SK-N-SH (cell line): Measurements from ENCODE around the gene CHL1. TPM values are rescaled to one million over a fixed set of nuclear protein-coding genes. Genes with fewer than 3 reads are reported as not detected.

Source experiments
- CTCF ChIA-PET: fragments of 300-600, 350-600 bp; formaldehyde crosslinking; extraction: SDS; loops from one replicate; lab custom pipeline; 2021; lab: Yijun Ruan, JAX
- POLR2A ChIA-PET: fragments of 350-600 bp; sonication (Branson Sonifier 250); formaldehyde crosslinking; extraction: SDS; loops from one replicate; lab custom pipeline; 2020; ENCODE audit warnings: antibody characterized with exemption, inconsistent platforms; lab: Yijun Ruan, JAX
- DNase-seq: peaks from one replicate; pipeline ENCODE4 v3.0.0; 2012
- H2AFZ ChIP-seq: fragments of 200-600 bp; sonication (generic); 2 replicates; pipeline ENCODE4 v1.8.1; 2016; ENCODE audit warnings: antibody characterized with exemption, mild to moderate bottlenecking, low read depth
- H3F3A ChIP-seq: fragments of 200-600 bp; sonication (generic); replicated peaks from 2 replicates; pipeline ENCODE3; 2016; ENCODE audit warnings: antibody characterized with exemption, mild to moderate bottlenecking; ENCODE audit not compliant: insufficient read depth
- H3K27ac ChIP-seq, 2 experiments: fragments of 200-500 bp in 1 of 2; fragments of 200-600 bp in 1 of 2; sonication (Bioruptor generic) in 1 of 2; sonication (generic), shearing (Covaris generic) in 1 of 2; 2 replicates each; pipeline versions ENCODE4 v1.5.1 to v1.6.1; 2014 to 2016; ENCODE audit warnings: low read depth in 2 of 2, inconsistent platforms in 1 of 2, low read length in 1 of 2, mild to moderate bottlenecking in 1 of 2, mixed read lengths in 1 of 2
- H3K27me3 ChIP-seq: fragments of 200-600 bp; sonication (generic), shearing (Covaris generic); 2 replicates; pipeline ENCODE4 v1.6.1; 2016; ENCODE audit warnings: mixed run types; ENCODE audit not compliant: insufficient read depth
- H3K36me3 ChIP-seq, 2 experiments: fragments of 200-500 bp in 1 of 2; fragments of 200-600 bp in 1 of 2; sonication (Bioruptor generic) in 1 of 2; sonication (generic) in 1 of 2; replicated peaks in 1 of 2; 2 replicates each; pipeline versions ENCODE3 to v1.5.1; 2014 to 2016; ENCODE audit warnings: low read length in 1 of 2, mild to moderate bottlenecking in 1 of 2; ENCODE audit not compliant: insufficient read depth in 2 of 2, control insufficient read depth in 1 of 2
- H3K4me1 ChIP-seq, 2 experiments: fragments of 200-500 bp in 1 of 2; fragments of 200-600 bp in 1 of 2; sonication (Bioruptor generic) in 1 of 2; sonication (generic), shearing (Covaris generic) in 1 of 2; 2 replicates each; pipeline versions ENCODE4 v1.5.1 to v1.6.1; 2014 to 2016; ENCODE audit warnings: low read depth in 1 of 2, low read length in 1 of 2, mixed run types in 1 of 2; ENCODE audit not compliant: insufficient read depth in 2 of 2, control insufficient read depth in 1 of 2
- H3K4me2 ChIP-seq: fragments of 200-600 bp; sonication (generic), shearing (Covaris generic); 2 replicates; pipeline ENCODE4 v1.6.1; 2017; ENCODE audit warnings: mixed run types
- H3K4me3 ChIP-seq, 2 experiments: fragments of 200-500 bp in 1 of 2; fragments of 200-600 bp in 1 of 2; sonication (Bioruptor generic) in 1 of 2; sonication (generic), shearing (Covaris generic) in 1 of 2; 2 replicates each; pipeline versions ENCODE4 v1.5.1 to v1.8.1; 2014 to 2016; ENCODE audit warnings: low read depth in 2 of 2, inconsistent platforms in 1 of 2, low read length in 1 of 2, mild to moderate bottlenecking in 1 of 2, mixed read lengths in 1 of 2, moderate library complexity in 1 of 2
- H3K79me2 ChIP-seq: fragments of 200-600 bp; sonication (generic); 2 replicates; pipeline ENCODE4 v1.8.1; 2017; ENCODE audit warnings: mild to moderate bottlenecking; ENCODE audit not compliant: insufficient read depth
- H3K9ac ChIP-seq: fragments of 200-600 bp; sonication (generic); 2 replicates; pipeline ENCODE4 v1.6.1; 2017; ENCODE audit warnings: mixed run types
- H3K9me2 ChIP-seq: fragments of 200-600 bp; sonication (generic); 2 replicates; pipeline ENCODE4 v1.6.1; 2017; ENCODE audit warnings: mixed run types
- H3K9me3 ChIP-seq: fragments of 200-600 bp; sonication (generic); 2 replicates; pipeline ENCODE4 v1.6.1; 2017; ENCODE audit warnings: mixed run types, mild to moderate bottlenecking, moderate library complexity
- H4K20me1 ChIP-seq: fragments of 200-600 bp; sonication (generic); 2 replicates; pipeline ENCODE4 v1.6.1; 2017; ENCODE audit warnings: mild to moderate bottlenecking, mixed run types; ENCODE audit not compliant: insufficient read depth
- CHD2 ChIP-seq: fragments of 150-350 bp; IDR thresholded peaks from 2 replicates; pipeline ENCODE4 v1.6.1; 2018; ENCODE audit warnings: low read length; ENCODE audit not compliant: partially characterized antibody
- CTCF ChIP-seq: fragments of 200-600 bp; sonication (generic); IDR thresholded peaks from 2 replicates; pipeline ENCODE4 v1.6.1; 2017; ENCODE audit warnings: antibody characterized with exemption, mild to moderate bottlenecking, moderate library complexity
- EP300 ChIP-seq, 2 experiments: IDR thresholded peaks; 2 replicates each; pipeline versions ENCODE4 v1.4.0 to v1.6.1; 2012; ENCODE audit warnings: borderline replicate concordance in 1 of 2, low read depth in 1 of 2, low read length in 1 of 2
- EZH2phosphoT487 ChIP-seq: fragments of 200-600 bp; sonication (generic); IDR thresholded peaks from 2 replicates; pipeline ENCODE4 v1.6.1; 2017; ENCODE audit warnings: low read depth, mixed run types, mild to moderate bottlenecking, antibody characterized with exemption, moderate library complexity, borderline replicate concordance
- FOXJ3 ChIP-seq: sonication (generic); formaldehyde crosslinking; IDR thresholded peaks from 2 replicates; pipeline ENCODE4 v1.5.1; 2020; ENCODE audit warnings: mild to moderate bottlenecking, missing genetic modification reagents
- GATA2 ChIP-seq: sonication (generic); formaldehyde crosslinking; IDR thresholded peaks from 2 replicates; pipeline ENCODE4 v1.5.0; 2020; ENCODE audit warnings: mild to moderate bottlenecking, missing genetic modification reagents
- JUND ChIP-seq: IDR thresholded peaks from 2 replicates; pipeline ENCODE4 v1.4.0; 2012
- MAX ChIP-seq: IDR thresholded peaks from 2 replicates; pipeline ENCODE4 v1.4.0; 2012; ENCODE audit warnings: low read depth
- MEF2A ChIP-seq: IDR thresholded peaks from 2 replicates; pipeline ENCODE4 v1.4.0; 2012; ENCODE audit warnings: low read depth, borderline replicate concordance
- MXI1 ChIP-seq: IDR thresholded peaks from 2 replicates; pipeline ENCODE4 v1.6.1; 2012; ENCODE audit warnings: mild to moderate bottlenecking, low read depth, low read length, improper control_type of control experiment
- PBX3 ChIP-seq: IDR thresholded peaks from 2 replicates; pipeline ENCODE4; 2012
- POLR2AphosphoS5 ChIP-seq: IDR thresholded peaks from 2 replicates; pipeline ENCODE4 v1.6.1; 2012; ENCODE audit warnings: low read depth, low read length
- RAD21 ChIP-seq: IDR thresholded peaks from 2 replicates; pipeline ENCODE4 v1.6.1; 2012; ENCODE audit warnings: mild to moderate bottlenecking, low read length
- REST ChIP-seq: IDR thresholded peaks from 2 replicates; pipeline ENCODE4 v1.6.1; 2012; ENCODE audit warnings: mild to moderate bottlenecking, low read depth, low read length, moderate library complexity
- RFX5 ChIP-seq: IDR thresholded peaks from 2 replicates; pipeline ENCODE4 v1.6.1; 2012; ENCODE audit warnings: mild to moderate bottlenecking, improper control_type of control experiment, low read length
- SMC3 ChIP-seq: IDR thresholded peaks from 2 replicates; pipeline ENCODE4 v1.6.1; 2012; ENCODE audit warnings: low read depth, low read length, improper control_type of control experiment
- USF2 ChIP-seq: fragments of 150-350 bp; IDR thresholded peaks from 2 replicates; pipeline ENCODE4 v1.6.1; 2017; ENCODE audit warnings: antibody characterized with exemption, low read length, low read depth, borderline replicate concordance
- YY1 ChIP-seq: IDR thresholded peaks from 2 replicates; pipeline ENCODE4 v1.4.0; 2012; ENCODE audit warnings: low read depth, mild to moderate bottlenecking
- ZBTB33 ChIP-seq: IDR thresholded peaks from 2 replicates; pipeline ENCODE4 v1.4.0; 2012; ENCODE audit warnings: low read depth, borderline replicate concordance
- polyA plus RNA-seq, 3 experiments: library from polyadenylated mRNA; depleted of rRNA; stranded (reverse); fragments of >200 nt; gene quantifications; 2 replicates each; pipeline ENCODE4 v1.2.3, GENCODE V29; 2012

CHL1 gene
- polyA plus RNA-seq, 1 of the 3 experiments (the other 2 are of a cell fraction), result not detected

GRCh38 chr3:380801-381200, 184.2 kb downstream of the CHL1 start:
- no peak overlapping the region for H3K4me3 ChIP-seq
- H2AFZ ChIP-seq, result no peak overlapping the region
- ChIA-PET CTCF (interaction anchor here (1.0 to 1.3 kb wide), 3 partner anchors 9 to 338 kb away, joined by 3 to 4 read pairs (median 3); no protein-coding TSS in a partner anchor), POLR2A (no interaction called here)
- no peak overlapping the region for H3K9ac ChIP-seq
- DNase-seq, result no peak
- no peaks in the 10 kb centered on the region for H3K9me2 ChIP-seq
- no peaks in the 10 kb centered on the region for H4K20me1 ChIP-seq
- no peaks in the 10 kb centered on the region for H3K4me1 ChIP-seq
- H3K36me3 ChIP-seq, result no peaks in the 10 kb centered on the region
- no peaks in the 10 kb centered on the region for H3K9me3 ChIP-seq
- H3K27ac ChIP-seq, result no peak overlapping the region
- TF ChIP-seq MEF2A (no peak), POLR2AphosphoS5 (no peak), REST (no peak), RFX5 (no peak), FOXJ3 (CRISPR knock-in tag) (no peak), CTCF (no peak), MXI1 (no peak), USF2 (no peak), MAX (no peak), SMC3 (no peak), GATA2 (CRISPR knock-in tag) (no peak), EP300 (IDR thresholded peaks at IDR 0.05; ENCODE audit: borderline replicate concordance in 1 of 2, low read depth in 1 of 2, low read length in 1 of 2) (no peak), CHD2 (no peak), ZBTB33 (no peak), RAD21 (no peak), YY1 (no peak), PBX3 (no peak), EZH2phosphoT487 (no peak), JUND (no peak)
- no peak overlapping the region for H3K4me2 ChIP-seq
- H3K79me2 ChIP-seq, result no peaks in the 10 kb centered on the region
- H3F3A ChIP-seq, result no peaks in the 10 kb centered on the region
- H3K27me3 ChIP-seq, result no peaks in the 10 kb centered on the region
